Measurements from ENCODE around the gene CABLES1. TPM values are rescaled to one million over a fixed set of nuclear protein-coding genes. Genes with fewer than 3 reads are reported as not detected.

The CABLES1 gene
- total RNA-seq, 4 donors from 2014 or later = 0.58 to 1.6 (median 1.3) TPM

GRCh38 chr18:23169673-23170044, 34.4 kb downstream of the CABLES1 start:
- in situ Hi-C loops (cut with MboI; ENCODE audit: low sequenced_read_pairs in 4 of 4) = no loop called here
- ATAC-seq (no peak), DNase-seq (no peak)
- Histone ChIP-seq H3K36me3 (no peaks in the 10 kb centered on the region), H3K27ac (no peak overlapping the region), H3K9me3 (no peaks in the 10 kb centered on the region), H3K4me1 (no peaks in the 10 kb centered on the region), H3K27me3 (no peaks in the 10 kb centered on the region), H3K4me3 (no peak overlapping the region)
- no peak for TF ChIP-seq CTCF (IDR thresholded peaks at IDR 0.05 in 4 of 5, conservative IDR thresholded peaks at IDR 0.05 in 1 of 5)
- no peak for TF ChIP-seq POLR2A (IDR thresholded peaks at IDR 0.05)
- intact Hi-C loops (cut with DNase I; ENCODE audit: low total_unique reads) = no loop called here

GRCh38 chr18:23170137-23170536, 34.9 kb downstream of the CABLES1 start:
- no peaks in the 10 kb centered on the region for H3K27me3 ChIP-seq
- no peaks in the 10 kb centered on the region for H3K9me3 ChIP-seq
- intact Hi-C loops (cut with DNase I; ENCODE audit: low total_unique reads) = no loop called here
- no peaks in the 10 kb centered on the region for H3K36me3 ChIP-seq
- no peak overlapping the region for H3K4me3 ChIP-seq
- H3K27ac ChIP-seq = no peak overlapping the region
- H3K4me1 ChIP-seq = no peaks in the 10 kb centered on the region
- in situ Hi-C loops (cut with MboI; ENCODE audit: low sequenced_read_pairs in 4 of 4) = no loop called here
- no peak for TF ChIP-seq POLR2A (IDR thresholded peaks at IDR 0.05)
- no peak for TF ChIP-seq CTCF (IDR thresholded peaks at IDR 0.05 in 4 of 5, conservative IDR thresholded peaks at IDR 0.05 in 1 of 5)
- ATAC-seq (no peak), DNase-seq (no peak)

GRCh38 chr18:23171581-23172156, 36.4 kb downstream of the CABLES1 start:
- intact Hi-C loops (cut with DNase I; ENCODE audit: low total_unique reads) = no loop called here

GRCh38 chr18:23172591-23173380, 37.5 kb downstream of the CABLES1 start:
- Histone ChIP-seq H3K27me3 (no peaks in the 10 kb centered on the region), H3K4me3 (no peak overlapping the region), H3K27ac (no peak overlapping the region), H3K4me1 (no peaks in the 10 kb centered on the region), H3K9me3 (no peaks in the 10 kb centered on the region), H3K36me3 (no peaks in the 10 kb centered on the region)
- DNase-seq (no peak), ATAC-seq (no peak)
- intact Hi-C loops (cut with DNase I; ENCODE audit: low total_unique reads) (no loop called here), in situ Hi-C loops (cut with MboI; ENCODE audit: low sequenced_read_pairs in 4 of 4) (no loop called here)
- TF ChIP-seq CTCF (IDR thresholded peaks at IDR 0.05 in 4 of 5, conservative IDR thresholded peaks at IDR 0.05 in 1 of 5) (no peak), POLR2A (IDR thresholded peaks at IDR 0.05) (no peak)

More at GRCh38 chr18:23171581-23172156, 36.4 kb downstream of the CABLES1 start:
- Histone ChIP-seq H3K4me1 (no peaks in the 10 kb centered on the region), H3K9me3 (no peaks in the 10 kb centered on the region), H3K4me3 (no peak overlapping the region), H3K27ac (no peak overlapping the region), H3K27me3 (no peaks in the 10 kb centered on the region), H3K36me3 (no peaks in the 10 kb centered on the region)
- no peak for DNase-seq
- in situ Hi-C loops (cut with MboI; ENCODE audit: low sequenced_read_pairs in 4 of 4) = no loop called here
- no peak for ATAC-seq
- TF ChIP-seq POLR2A (IDR thresholded peaks at IDR 0.05) (no peak), CTCF (IDR thresholded peaks at IDR 0.05 in 4 of 5, conservative IDR thresholded peaks at IDR 0.05 in 1 of 5) (no peak)
